Endothelial cell (in vitro differentiated cells): ENCODE results near the gene LSM10. TPM values are rescaled to one million over a fixed set of nuclear protein-coding genes. Genes with fewer than 3 reads are reported as not detected.

ENCODE experiments used
- DNase-seq: peaks from one replicate; pipeline ENCODE4 v3.0.0; 2021; ENCODE audit warnings: low spot score
- H3K27ac Mint-ChIP-seq: one replicate; pipeline ENCODE4 v1.8.0; 2021; ENCODE audit warnings: mixed read lengths, inconsistent platforms; ENCODE audit not compliant: unreplicated experiment
- H3K27me3 Mint-ChIP-seq: one replicate; pipeline ENCODE4 v1.8.0; 2021; ENCODE audit warnings: mild to moderate bottlenecking, moderate library complexity, mixed read lengths, inconsistent platforms; ENCODE audit not compliant: unreplicated experiment
- H3K36me3 Mint-ChIP-seq: one replicate; pipeline ENCODE4 v1.8.0; 2021; ENCODE audit warnings: mild to moderate bottlenecking, low read depth, mixed read lengths, inconsistent platforms; ENCODE audit not compliant: unreplicated experiment
- H3K4me1 Mint-ChIP-seq: one replicate; pipeline ENCODE4 v1.8.0; 2021; ENCODE audit warnings: mild to moderate bottlenecking, mixed read lengths, inconsistent platforms; ENCODE audit not compliant: unreplicated experiment
- H3K4me3 Mint-ChIP-seq: one replicate; pipeline ENCODE4 v1.8.0; 2021; ENCODE audit warnings: mild to moderate bottlenecking, mixed read lengths, inconsistent platforms; ENCODE audit not compliant: unreplicated experiment
- H3K9me3 Mint-ChIP-seq: one replicate; pipeline ENCODE4 v1.8.0; 2021; ENCODE audit warnings: mixed read lengths, inconsistent platforms; ENCODE audit not compliant: unreplicated experiment
- CTCF ChIP-seq: fragments of 200-600 bp; sonication (generic); IDR thresholded peaks from one replicate; pipeline ENCODE4 v1.5.0; 2021; ENCODE audit warnings: antibody characterized with exemption; ENCODE audit not compliant: unreplicated experiment
- total RNA-seq: library from RNA; stranded (reverse); fragmentation: NEBNext Ultra II Directional; extraction: Animal tissue kit (Norgen Biotek cat#: 25700); gene quantifications from one replicate; pipeline ENCODE4 v1.2.1, GENCODE V29; 2021; ENCODE audit not compliant: unreplicated experiment

The LSM10 gene
- total RNA-seq, 1 donor from 2014 or later = 22.3 TPM

GRCh38 chr1:36414384-36414783, 16.7 kb upstream of the LSM10 start:
- no peak overlapping the region for H3K4me3 Mint-ChIP-seq
- no peaks in the 10 kb centered on the region for H3K27me3 Mint-ChIP-seq
- no peak for DNase-seq
- no peak overlapping the region for H3K27ac Mint-ChIP-seq
- no peak for TF ChIP-seq CTCF
- H3K4me1 Mint-ChIP-seq = no peaks in the 10 kb centered on the region
- peaks cover 4% of the 10 kb centered on the region for H3K36me3 Mint-ChIP-seq
- H3K9me3 Mint-ChIP-seq = no peaks in the 10 kb centered on the region

GRCh38 chr1:36411674-36412648, 14.3 kb upstream of the LSM10 start:
- no peak for DNase-seq
- H3K36me3 Mint-ChIP-seq = peaks cover 7% of the 10 kb centered on the region

GRCh38 chr1:36408479-36408878, 10.8 kb upstream of the LSM10 start:
- no peak for DNase-seq
- no peak overlapping the region for H3K27ac Mint-ChIP-seq
- TF ChIP-seq CTCF = no peak
- H3K27me3 Mint-ChIP-seq = peaks cover 2% of the 10 kb centered on the region
- H3K9me3 Mint-ChIP-seq = no peaks in the 10 kb centered on the region
- peaks cover 7% of the 10 kb centered on the region for H3K36me3 Mint-ChIP-seq
- H3K4me3 Mint-ChIP-seq = no peak overlapping the region
- peaks cover 5% of the 10 kb centered on the region for H3K4me1 Mint-ChIP-seq

More at GRCh38 chr1:36411674-36412648, 14.3 kb upstream of the LSM10 start:
- Mint-ChIP-seq H3K9me3 (no peaks in the 10 kb centered on the region), H3K27ac (no peak overlapping the region), H3K27me3 (no peaks in the 10 kb centered on the region), H3K4me1 (no peaks in the 10 kb centered on the region), H3K4me3 (no peak overlapping the region)
- TF ChIP-seq CTCF = no peak

GRCh38 chr1:36406440-36406839, 8.7 kb upstream of the LSM10 start:
- Mint-ChIP-seq H3K27ac (no peak overlapping the region), H3K4me1 (peaks cover 8% of the 10 kb centered on the region), H3K4me3 (no peak overlapping the region), H3K9me3 (no peaks in the 10 kb centered on the region), H3K27me3 (peaks cover 2% of the 10 kb centered on the region), H3K36me3 (peaks cover 10% of the 10 kb centered on the region)
- DNase-seq = no peak
- no peak for TF ChIP-seq CTCF

- Mint-ChIP-seq H3K9me3 (no peaks in the 10 kb centered on the region), H3K27ac (peak overlapping the region; percentile 78), H3K4me3 (peak overlapping the region; percentile 48), H3K36me3 (peaks cover 7% of the 10 kb centered on the region), H3K4me1 (peaks cover 23% of the 10 kb centered on the region), H3K27me3 (peaks cover 5% of the 10 kb centered on the region)
- no peak for TF ChIP-seq CTCF
- DNase-seq = no peak
Measured at GRCh38 chr1:36402504-36402890, 4.8 kb upstream of the LSM10 start.
